ENCODE measurements around the gene LDB2. TPM values are rescaled to one million over a fixed set of nuclear protein-coding genes. Genes with fewer than 3 reads are reported as not detected.

Gene LDB2
- total RNA-seq, 2 donors from 2014 or later: 11.4 to 14.5 TPM

DNA sequence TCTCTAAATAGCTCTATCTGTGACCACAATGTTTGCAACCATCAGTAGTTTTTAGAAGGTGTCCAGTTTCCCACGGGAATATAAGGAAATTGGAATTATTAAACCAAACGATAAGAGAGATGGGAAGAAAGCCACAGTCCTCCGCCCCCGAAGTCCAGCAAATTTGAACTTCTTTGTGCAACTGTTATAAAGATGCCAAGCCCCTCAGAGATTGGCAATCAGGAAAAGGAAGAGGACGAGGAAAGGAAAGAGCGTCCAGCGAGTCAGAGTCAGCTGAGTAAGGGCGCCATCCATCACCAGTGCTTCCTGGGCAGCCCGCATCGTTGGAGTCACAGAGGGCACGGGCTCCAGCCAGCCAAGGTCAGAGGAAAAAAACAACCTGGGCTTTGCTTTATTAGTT, 35.7 kb downstream of the LDB2 start:
- 86 to 91% methylated on average over 10 to 11 of the region's 11 CpGs for WGBS, 2 experiments (ENCODE audit: insufficient coverage in 1 of 2, insufficient read length in 1 of 2)
- DNase-seq: no peak
- Histone ChIP-seq H3K9me3 (ENCODE audit: control insufficient read depth, low read length) (peaks cover 7% of the 10 kb centered on the region), H3K4me3 (ENCODE audit: low read length) (no peak overlapping the region), H3K27me3 (ENCODE audit: control insufficient read depth, insufficient read depth, low read length, poor library complexity, severe bottlenecking) (no peaks in the 10 kb centered on the region), H3K9ac (ENCODE audit: extremely low read depth, low read length, poor library complexity, severe bottlenecking) (no peak overlapping the region), H3K4me1 (ENCODE audit: control insufficient read depth, insufficient read depth, low read length) (peaks cover 3% of the 10 kb centered on the region), H3K36me3 (ENCODE audit: control insufficient read depth, insufficient read depth, low read length) (no peaks in the 10 kb centered on the region), H3K27ac (ENCODE audit: low read depth, low read length) (no peak overlapping the region)
- Mint-ChIP-seq H3K27ac (no peak overlapping the region), H3K4me3 (no peak overlapping the region), H3K9me3 (no peaks in the 10 kb centered on the region), H3K27me3 (ENCODE audit: insufficient read depth) (no peaks in the 10 kb centered on the region), H3K36me3 (ENCODE audit: low read depth) (no peaks in the 10 kb centered on the region), H3K4me1 (peaks cover 35% of the 10 kb centered on the region)
- TF ChIP-seq, protein P1, sequence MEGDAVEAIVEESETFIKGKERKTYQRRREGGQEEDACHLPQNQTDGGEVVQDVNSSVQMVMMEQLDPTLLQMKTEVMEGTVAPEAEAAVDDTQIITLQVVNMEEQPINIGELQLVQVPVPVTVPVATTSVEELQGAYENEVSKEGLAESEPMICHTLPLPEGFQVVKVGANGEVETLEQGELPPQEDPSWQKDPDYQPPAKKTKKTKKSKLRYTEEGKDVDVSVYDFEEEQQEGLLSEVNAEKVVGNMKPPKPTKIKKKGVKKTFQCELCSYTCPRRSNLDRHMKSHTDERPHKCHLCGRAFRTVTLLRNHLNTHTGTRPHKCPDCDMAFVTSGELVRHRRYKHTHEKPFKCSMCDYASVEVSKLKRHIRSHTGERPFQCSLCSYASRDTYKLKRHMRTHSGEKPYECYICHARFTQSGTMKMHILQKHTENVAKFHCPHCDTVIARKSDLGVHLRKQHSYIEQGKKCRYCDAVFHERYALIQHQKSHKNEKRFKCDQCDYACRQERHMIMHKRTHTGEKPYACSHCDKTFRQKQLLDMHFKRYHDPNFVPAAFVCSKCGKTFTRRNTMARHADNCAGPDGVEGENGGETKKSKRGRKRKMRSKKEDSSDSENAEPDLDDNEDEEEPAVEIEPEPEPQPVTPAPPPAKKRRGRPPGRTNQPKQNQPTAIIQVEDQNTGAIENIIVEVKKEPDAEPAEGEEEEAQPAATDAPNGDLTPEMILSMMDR (conservative IDR thresholded peaks at IDR 0.05): no peak

DNA sequence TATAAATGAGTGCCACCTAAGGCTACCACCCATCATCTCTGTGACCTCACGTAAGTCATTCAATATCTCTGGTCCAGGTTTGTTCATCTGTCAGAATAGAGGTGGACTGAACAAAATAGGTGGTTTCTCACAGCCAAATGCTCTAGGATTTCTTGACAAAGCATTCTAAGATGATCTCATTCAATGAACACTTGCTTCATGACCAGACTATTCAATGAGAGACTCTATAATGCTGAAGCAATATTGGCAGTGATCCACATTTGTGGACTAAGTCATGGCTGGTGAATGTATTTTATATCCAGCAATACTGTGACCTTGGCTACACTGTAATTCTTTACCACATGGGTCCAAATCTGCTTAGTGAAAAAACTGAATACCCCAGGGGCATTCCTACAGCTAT, 37.9 kb downstream of the LDB2 start:
- TF ChIP-seq, protein P1 (conservative IDR thresholded peaks at IDR 0.05): no peak
- no peak overlapping the region for H3K27ac ChIP-seq (ENCODE audit: low read depth, low read length)
- peaks cover 5% of the 10 kb centered on the region for H3K9me3 ChIP-seq (ENCODE audit: control insufficient read depth, low read length)
- Mint-ChIP-seq H3K4me1 (peaks cover 29% of the 10 kb centered on the region), H3K27me3 (ENCODE audit: insufficient read depth) (no peaks in the 10 kb centered on the region), H3K36me3 (ENCODE audit: low read depth) (no peaks in the 10 kb centered on the region), H3K4me3 (no peak overlapping the region), H3K27ac (no peak overlapping the region), H3K9me3 (no peaks in the 10 kb centered on the region)
- H3K4me3 ChIP-seq (ENCODE audit: low read length): no peak overlapping the region
- DNase-seq: no peak
- H3K4me1 ChIP-seq (ENCODE audit: control insufficient read depth, insufficient read depth, low read length): no peaks in the 10 kb centered on the region
- WGBS, 2 experiments (ENCODE audit: insufficient coverage in 1 of 2, insufficient read length in 1 of 2): 60 to 96% methylated on average over 1 of the region's 1 CpG
- no peaks in the 10 kb centered on the region for H3K27me3 ChIP-seq (ENCODE audit: control insufficient read depth, insufficient read depth, low read length, poor library complexity, severe bottlenecking)
- no peaks in the 10 kb centered on the region for H3K36me3 ChIP-seq (ENCODE audit: control insufficient read depth, insufficient read depth, low read length)
- no peak overlapping the region for H3K9ac ChIP-seq (ENCODE audit: extremely low read depth, low read length, poor library complexity, severe bottlenecking)

DNA sequence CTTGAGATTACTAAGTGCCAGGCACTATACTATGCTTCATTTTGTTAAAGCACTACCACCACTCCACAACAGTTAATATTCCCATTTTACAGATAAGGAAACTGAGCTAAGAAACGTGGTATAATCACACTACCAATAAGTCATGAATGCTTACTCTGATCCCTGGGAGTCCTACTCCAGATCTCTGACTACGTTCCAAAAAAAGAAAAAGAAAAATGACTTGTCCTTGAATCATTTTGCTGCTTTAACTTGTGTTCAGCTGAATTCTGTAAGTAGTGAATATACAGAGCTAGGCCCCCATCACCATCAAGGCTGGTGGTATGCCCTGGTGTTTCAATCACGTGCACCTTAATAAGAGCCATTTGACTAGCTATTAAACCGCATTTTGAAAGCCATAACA, 39.4 kb downstream of the LDB2 start:
- no peaks in the 10 kb centered on the region for H3K36me3 Mint-ChIP-seq (ENCODE audit: low read depth)

More for the DNA sequence above, 39.4 kb downstream of the LDB2 start:
- Histone ChIP-seq H3K4me3 (ENCODE audit: low read length) (no peak overlapping the region), H3K9ac (ENCODE audit: extremely low read depth, low read length, poor library complexity, severe bottlenecking) (no peak overlapping the region), H3K9me3 (ENCODE audit: control insufficient read depth, low read length) (no peaks in the 10 kb centered on the region), H3K4me1 (ENCODE audit: control insufficient read depth, insufficient read depth, low read length) (no peaks in the 10 kb centered on the region), H3K36me3 (ENCODE audit: control insufficient read depth, insufficient read depth, low read length) (no peaks in the 10 kb centered on the region), H3K27me3 (ENCODE audit: control insufficient read depth, insufficient read depth, low read length, poor library complexity, severe bottlenecking) (no peaks in the 10 kb centered on the region), H3K27ac (ENCODE audit: low read depth, low read length) (no peak overlapping the region)
- H3K4me3 Mint-ChIP-seq: no peak overlapping the region
- no peak overlapping the region for H3K27ac Mint-ChIP-seq
- peaks cover 27% of the 10 kb centered on the region for H3K4me1 Mint-ChIP-seq
- no peaks in the 10 kb centered on the region for H3K27me3 Mint-ChIP-seq (ENCODE audit: insufficient read depth)
- H3K9me3 Mint-ChIP-seq: no peaks in the 10 kb centered on the region
- WGBS, 2 experiments (ENCODE audit: insufficient coverage in 1 of 2, insufficient read length in 1 of 2): 92 to 100% methylated on average over 2 to 4 of the region's 4 CpGs
- TF ChIP-seq, protein P1 (conservative IDR thresholded peaks at IDR 0.05): no peak
- DNase-seq: no peak
